Testis (tissue), 2 donors: ENCODE measurements around the gene CACNA1C.

ENCODE experiments used
- POLR2A ChIP-seq: fragments of 450-650 bp; IDR thresholded peaks from one replicate; pipeline ENCODE4 v1.6.1; 2017; ENCODE audit warnings: antibody characterized with exemption, mild to moderate bottlenecking, moderate library complexity
- TF ChIP-seq, protein P1 (sequence below), 3 experiments: fragments of 450-650 bp in 2 of 3; fragments of 200-600 bp in 1 of 3; sonication (generic) in 1 of 3; IDR thresholded peaks; one replicate each; pipeline ENCODE4 v1.5.1; 2016 to 2019; ENCODE audit warnings: antibody characterized with exemption in 3 of 3, mild to moderate bottlenecking in 2 of 3, moderate library complexity in 1 of 3

DNA sequence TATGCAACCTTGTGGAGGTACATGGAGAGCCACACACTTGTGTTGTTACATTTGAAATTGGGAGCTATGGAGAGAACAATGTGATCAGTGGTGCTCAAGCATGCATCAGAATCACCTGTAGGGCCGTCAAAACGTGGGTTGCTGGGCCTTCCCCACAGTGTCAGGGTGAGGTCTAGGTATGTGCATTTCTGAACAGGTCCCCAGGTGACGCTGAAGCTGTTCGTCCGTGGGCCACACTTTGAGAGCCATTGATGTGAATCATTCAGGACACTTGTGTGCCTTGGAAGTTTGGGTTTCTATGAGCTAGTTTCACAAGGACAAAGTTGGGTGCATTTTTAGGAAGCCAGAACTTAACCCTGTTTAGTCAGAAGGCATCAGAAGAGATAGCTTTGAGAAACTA lies 450.2 kb downstream of the CACNA1C start:
- no peak for TF ChIP-seq POLR2A
- TF ChIP-seq, protein P1, sequence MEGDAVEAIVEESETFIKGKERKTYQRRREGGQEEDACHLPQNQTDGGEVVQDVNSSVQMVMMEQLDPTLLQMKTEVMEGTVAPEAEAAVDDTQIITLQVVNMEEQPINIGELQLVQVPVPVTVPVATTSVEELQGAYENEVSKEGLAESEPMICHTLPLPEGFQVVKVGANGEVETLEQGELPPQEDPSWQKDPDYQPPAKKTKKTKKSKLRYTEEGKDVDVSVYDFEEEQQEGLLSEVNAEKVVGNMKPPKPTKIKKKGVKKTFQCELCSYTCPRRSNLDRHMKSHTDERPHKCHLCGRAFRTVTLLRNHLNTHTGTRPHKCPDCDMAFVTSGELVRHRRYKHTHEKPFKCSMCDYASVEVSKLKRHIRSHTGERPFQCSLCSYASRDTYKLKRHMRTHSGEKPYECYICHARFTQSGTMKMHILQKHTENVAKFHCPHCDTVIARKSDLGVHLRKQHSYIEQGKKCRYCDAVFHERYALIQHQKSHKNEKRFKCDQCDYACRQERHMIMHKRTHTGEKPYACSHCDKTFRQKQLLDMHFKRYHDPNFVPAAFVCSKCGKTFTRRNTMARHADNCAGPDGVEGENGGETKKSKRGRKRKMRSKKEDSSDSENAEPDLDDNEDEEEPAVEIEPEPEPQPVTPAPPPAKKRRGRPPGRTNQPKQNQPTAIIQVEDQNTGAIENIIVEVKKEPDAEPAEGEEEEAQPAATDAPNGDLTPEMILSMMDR (IDR thresholded peaks at IDR 0.05) = no peak
